ENCODE measurements around the gene EML6.
A peak's percentile ranks its signal among the peaks of the same experiment; 100 is the strongest.

EML6 gene

GRCh38 chr2:54895730-54896129, 172.3 kb downstream of the EML6 start:
- no peak overlapping the region for H3K4me3 ChIP-seq (ENCODE audit: low read depth, low read length)
- no peak for TF ChIP-seq CTCF (IDR thresholded peaks at IDR 0.05; ENCODE audit: low read depth, low read length)
- TF ChIP-seq MYC (IDR thresholded peaks at IDR 0.05; ENCODE audit: low read depth, low read length): no peak
- TF ChIP-seq MAX (IDR thresholded peaks at IDR 0.05; ENCODE audit: low read depth, low read length): no peak
- TF ChIP-seq POLR2A (IDR thresholded peaks at IDR 0.05; ENCODE audit: extremely low read depth, insufficient read length): no peak
- peak; percentile 15 for DNase-seq (ENCODE audit: low read depth)

GRCh38 chr2:54897420-54898310, 174.2 kb downstream of the EML6 start:
- no peak overlapping the region for H3K4me3 ChIP-seq (ENCODE audit: low read depth, low read length)
- TF ChIP-seq MAX (IDR thresholded peaks at IDR 0.05; ENCODE audit: low read depth, low read length): no peak
- TF ChIP-seq POLR2A (IDR thresholded peaks at IDR 0.05; ENCODE audit: extremely low read depth, insufficient read length): no peak
- TF ChIP-seq CTCF (IDR thresholded peaks at IDR 0.05; ENCODE audit: low read depth, low read length): no peak
- TF ChIP-seq MYC (IDR thresholded peaks at IDR 0.05; ENCODE audit: low read depth, low read length): no peak
- DNase-seq (ENCODE audit: low read depth): no peak

GRCh38 chr2:54898456-54899226, 175.2 kb downstream of the EML6 start:
- no peak for DNase-seq (ENCODE audit: low read depth)
- H3K4me3 ChIP-seq (ENCODE audit: low read depth, low read length): no peak overlapping the region
- TF ChIP-seq CTCF (IDR thresholded peaks at IDR 0.05; ENCODE audit: low read depth, low read length): no peak
- no peak for TF ChIP-seq POLR2A (IDR thresholded peaks at IDR 0.05; ENCODE audit: extremely low read depth, insufficient read length)
- no peak for TF ChIP-seq MYC (IDR thresholded peaks at IDR 0.05; ENCODE audit: low read depth, low read length)

GRCh38 chr2:54899576-54900200, 176.2 kb downstream of the EML6 start:
- H3K4me3 ChIP-seq (ENCODE audit: low read depth, low read length): no peak overlapping the region
- DNase-seq (ENCODE audit: low read depth): peak; percentile 65
- TF ChIP-seq MAX (IDR thresholded peaks at IDR 0.05; ENCODE audit: low read depth, low read length) (no peak), MYC (IDR thresholded peaks at IDR 0.05; ENCODE audit: low read depth, low read length) (no peak), POLR2A (IDR thresholded peaks at IDR 0.05; ENCODE audit: extremely low read depth, insufficient read length) (no peak), CTCF (IDR thresholded peaks at IDR 0.05; ENCODE audit: low read depth, low read length) (peak; percentile 70)

GRCh38 chr2:54901224-54901986, 177.9 kb downstream of the EML6 start:
- no peak for TF ChIP-seq POLR2A (IDR thresholded peaks at IDR 0.05; ENCODE audit: extremely low read depth, insufficient read length)
- TF ChIP-seq CTCF (IDR thresholded peaks at IDR 0.05; ENCODE audit: low read depth, low read length): no peak
- TF ChIP-seq MYC (IDR thresholded peaks at IDR 0.05; ENCODE audit: low read depth, low read length): no peak
- TF ChIP-seq MAX (IDR thresholded peaks at IDR 0.05; ENCODE audit: low read depth, low read length): no peak
- H3K4me3 ChIP-seq (ENCODE audit: low read depth, low read length): no peak overlapping the region
- no peak for DNase-seq (ENCODE audit: low read depth)
